Adrenal gland (tissue), 5 donors: ENCODE data around the gene CLIC4.

Experiments
- CTCF ChIP-seq, 6 experiments: fragments of 450-650 bp in 4 of 6; fragments of 200-600 bp in 2 of 6; sonication (generic) in 1 of 6; IDR thresholded peaks; 1 replicate in 5 of 6; 2 replicates in 1 of 6; pipeline versions ENCODE4 v1.5.1 to v1.8.0; 2016 to 2021; ENCODE audit warnings: antibody characterized with exemption in 6 of 6, mild to moderate bottlenecking in 2 of 6, moderate library complexity in 1 of 6
- POLR2A ChIP-seq, 2 donors: fragments of 450-650 bp; IDR thresholded peaks; one replicate each; pipeline ENCODE4 v1.6.1; 2017; ENCODE audit warnings: antibody characterized with exemption in 2 of 2, mild to moderate bottlenecking in 2 of 2, moderate library complexity in 1 of 2
- donor health status: DM: no; HTN: no; CAD: no.

DNA sequence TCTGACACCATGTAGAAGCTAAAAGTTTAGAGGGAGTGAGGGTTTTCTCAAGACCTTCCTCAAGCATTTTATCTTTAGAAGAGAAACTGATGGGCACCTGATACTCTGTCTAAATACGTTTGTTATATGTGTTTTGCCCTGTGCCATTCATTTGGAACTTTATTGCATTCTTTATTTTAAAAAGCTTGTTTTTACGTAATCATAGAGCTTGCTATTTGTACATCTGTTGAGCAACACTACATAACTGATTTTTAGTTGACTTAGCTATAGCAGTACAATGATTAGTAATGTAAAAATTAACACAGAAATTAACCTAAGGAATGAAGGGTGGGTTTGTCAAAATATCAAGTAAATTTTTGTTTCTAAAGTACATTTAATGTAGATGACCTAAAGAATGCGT lies 96.3 kb downstream of the CLIC4 start:
- no peak for TF ChIP-seq POLR2A (IDR thresholded peaks at IDR 0.05)
- TF ChIP-seq CTCF (IDR thresholded peaks at IDR 0.05), result no peak
